WTC11 (cell line): ENCODE measurements around the gene RBMS1. TPM values are rescaled to one million over a fixed set of nuclear protein-coding genes. Genes with fewer than 3 reads are reported as not detected.

ENCODE experiments used
- ATAC-seq: fragments of 200-7000 bp; cut with Tn5 transposase; 2 replicates; pipeline ENCODE4 v1.10.0; 2021; ENCODE audit warnings: mild to moderate bottlenecking, moderate library complexity
- CTCF ChIA-PET: fragments of 300-600 bp; sonication (Branson Sonifier 250); formaldehyde crosslinking; loops from one replicate; lab custom pipeline; 2021; ENCODE audit warnings: antibody characterized with exemption; lab: Charles Lee
- POLR2A ChIA-PET: fragments of 350-600 bp; sonication (Branson Sonifier 250); formaldehyde crosslinking; loops from one replicate; lab custom pipeline; 2021; ENCODE audit warnings: antibody characterized with exemption; lab: Charles Lee
- DNase-seq: peaks from one replicate; pipeline ENCODE4 v3.0.0; 2021; ENCODE audit warnings: low spot score
- H3K27ac Mint-ChIP-seq: 2 replicates; pipeline ENCODE4 v1.8.0; 2021; ENCODE audit warnings: mixed read lengths
- H3K27me3 Mint-ChIP-seq: 2 replicates; pipeline ENCODE4 v1.8.0; 2021; ENCODE audit warnings: low read depth, mild to moderate bottlenecking, moderate library complexity, mixed read lengths
- H3K36me3 Mint-ChIP-seq: 2 replicates; pipeline ENCODE4 v1.8.0; 2021; ENCODE audit warnings: mixed read lengths
- H3K4me1 Mint-ChIP-seq: 2 replicates; pipeline ENCODE4 v1.8.0; 2022; ENCODE audit warnings: mixed read lengths
- H3K4me3 Mint-ChIP-seq: 2 replicates; pipeline ENCODE4 v1.8.0; 2021; ENCODE audit warnings: mild to moderate bottlenecking, moderate library complexity, mixed read lengths
- H3K9me3 Mint-ChIP-seq: 2 replicates; pipeline ENCODE4 v1.8.0; 2021; ENCODE audit warnings: mixed read lengths
- ATF1 ChIP-seq: sonication (generic); formaldehyde crosslinking; IDR thresholded peaks from 2 replicates; pipeline ENCODE4 v1.8.1; 2023; ENCODE audit warnings: mild to moderate bottlenecking, moderate library complexity, missing genetic modification reagents
- CBFB ChIP-seq: sonication (generic); formaldehyde crosslinking; IDR thresholded peaks from 2 replicates; pipeline ENCODE4 v1.8.1; 2022; ENCODE audit warnings: mild to moderate bottlenecking, low read depth, missing genetic modification reagents
- CREM ChIP-seq: sonication (generic); formaldehyde crosslinking; IDR thresholded peaks from 2 replicates; pipeline ENCODE4 v1.8.1; 2022; ENCODE audit warnings: mild to moderate bottlenecking, missing genetic modification reagents, moderate library complexity
- ELF4 ChIP-seq: sonication (generic); formaldehyde crosslinking; IDR thresholded peaks from 2 replicates; pipeline ENCODE4 v1.8.1; 2022; ENCODE audit warnings: low read depth, mild to moderate bottlenecking, moderate library complexity, missing genetic modification reagents
- EMX1 ChIP-seq: fragments of 250-450 bp; sonication (Bioruptor Pico); IDR thresholded peaks from 2 replicates; pipeline ENCODE4 v1.8.0; 2021; ENCODE audit warnings: mild to moderate bottlenecking
- ERG ChIP-seq: fragments of 250-450 bp; sonication (Bioruptor Pico); IDR thresholded peaks from 2 replicates; pipeline ENCODE4 v1.8.0; 2021; ENCODE audit warnings: mild to moderate bottlenecking
- GRHL2 ChIP-seq: fragments of 250-450 bp; sonication (Bioruptor Pico); IDR thresholded peaks from 2 replicates; pipeline ENCODE4 v1.8.0; 2022; ENCODE audit warnings: mild to moderate bottlenecking, moderate library complexity; ENCODE audit not compliant: insufficient replicate concordance, severe bottlenecking
- GTF2I ChIP-seq: fragments of 250-450 bp; sonication (Bioruptor Pico); conservative IDR thresholded peaks from 2 replicates; pipeline ENCODE4 v1.4.0; 2021; ENCODE audit warnings: mild to moderate bottlenecking
- IRF1 ChIP-seq: sonication (generic); formaldehyde crosslinking; IDR thresholded peaks from 2 replicates; pipeline ENCODE4 v1.8.0; 2023; ENCODE audit warnings: missing genetic modification reagents
- JAZF1 ChIP-seq: fragments of 250-450 bp; sonication (Bioruptor Pico); IDR thresholded peaks from 2 replicates; pipeline ENCODE4 v1.9.0; 2021; ENCODE audit warnings: moderate library complexity, mild to moderate bottlenecking, inconsistent platforms
- KAT7 ChIP-seq: sonication (generic); formaldehyde crosslinking; IDR thresholded peaks from 2 replicates; pipeline ENCODE4 v1.8.1; 2023; ENCODE audit warnings: missing genetic modification reagents, mild to moderate bottlenecking, borderline replicate concordance
- NFATC4 ChIP-seq: fragments of 250-450 bp; sonication (Bioruptor Pico); IDR thresholded peaks from 2 replicates; pipeline ENCODE4 v1.9.0; 2021; ENCODE audit warnings: mild to moderate bottlenecking
- NFE2L1 ChIP-seq: sonication (generic); formaldehyde crosslinking; IDR thresholded peaks from 2 replicates; pipeline ENCODE4 v1.8.1; 2023; ENCODE audit warnings: missing genetic modification reagents
- NR1H2 ChIP-seq: sonication (generic); formaldehyde crosslinking; IDR thresholded peaks from 2 replicates; pipeline ENCODE4 v1.9.0; 2021; ENCODE audit warnings: mild to moderate bottlenecking, moderate library complexity, missing genetic modification reagents
- OVOL2 ChIP-seq: fragments of 250-450 bp; sonication (Bioruptor Pico); IDR thresholded peaks from 2 replicates; pipeline ENCODE4 v1.9.0; 2021; ENCODE audit warnings: mild to moderate bottlenecking, borderline replicate concordance
- RELA ChIP-seq: sonication (generic); formaldehyde crosslinking; IDR thresholded peaks from 2 replicates; pipeline ENCODE4 v1.8.1; 2022; ENCODE audit warnings: missing genetic modification reagents, mild to moderate bottlenecking, borderline replicate concordance
- RORB ChIP-seq: fragments of 250-450 bp; sonication (Bioruptor Pico); IDR thresholded peaks from 2 replicates; pipeline ENCODE4 v1.9.0; 2021; ENCODE audit warnings: mild to moderate bottlenecking
- SMAD4 ChIP-seq: sonication (generic); formaldehyde crosslinking; IDR thresholded peaks from 2 replicates; pipeline ENCODE4 v1.8.0; 2022; ENCODE audit warnings: mild to moderate bottlenecking, missing genetic modification reagents
- TCF7 ChIP-seq: sonication (generic); formaldehyde crosslinking; IDR thresholded peaks from 2 replicates; pipeline ENCODE4 v1.8.0; 2022; ENCODE audit warnings: mild to moderate bottlenecking, low read depth, missing genetic modification reagents, moderate library complexity
- TEAD1 ChIP-seq: sonication (generic); formaldehyde crosslinking; IDR thresholded peaks from 2 replicates; pipeline ENCODE4 v1.8.0; 2022; ENCODE audit warnings: mild to moderate bottlenecking, missing genetic modification reagents
- TEAD4 ChIP-seq: sonication (generic); formaldehyde crosslinking; IDR thresholded peaks from 2 replicates; pipeline ENCODE4 v1.8.0; 2022; ENCODE audit warnings: mild to moderate bottlenecking, missing genetic modification reagents
- ZNF232 ChIP-seq: sonication (generic); formaldehyde crosslinking; IDR thresholded peaks from 2 replicates; pipeline ENCODE4 v1.8.0; 2022; ENCODE audit warnings: mild to moderate bottlenecking, missing genetic modification reagents
- total RNA-seq: library from RNA; stranded (reverse); gene quantifications from 3 replicates; pipeline ENCODE4 v1.2.3, GENCODE V29; 2021
- TF ChIP-seq, protein P1 (sequence below): fragments of 250-450 bp; sonication (Bioruptor Pico); IDR thresholded peaks from 2 replicates; pipeline ENCODE4 v1.9.0; 2021; ENCODE audit warnings: moderate library complexity, mild to moderate bottlenecking, inconsistent platforms, borderline replicate concordance
- TF ChIP-seq, protein P2 (sequence below): sonication (generic); formaldehyde crosslinking; IDR thresholded peaks from 2 replicates; pipeline ENCODE4 v1.8.0; 2022; ENCODE audit warnings: mild to moderate bottlenecking, missing genetic modification reagents
- TF ChIP-seq, protein P3 (sequence below): sonication (generic); formaldehyde crosslinking; IDR thresholded peaks from 2 replicates; pipeline ENCODE4 v1.8.0; 2022; ENCODE audit warnings: mild to moderate bottlenecking, missing genetic modification reagents
- TF ChIP-seq, protein P4 (sequence below): sonication (generic); formaldehyde crosslinking; conservative IDR thresholded peaks from 2 replicates; pipeline ENCODE4 v1.8.1; 2022; ENCODE audit warnings: mild to moderate bottlenecking, missing genetic modification reagents
- TF ChIP-seq, protein P5 (sequence below): sonication (generic); formaldehyde crosslinking; IDR thresholded peaks from 2 replicates; pipeline ENCODE4 v1.8.1; 2023; ENCODE audit warnings: mild to moderate bottlenecking, moderate library complexity, missing genetic modification reagents
- TF ChIP-seq, protein P6 (sequence below): sonication (generic); formaldehyde crosslinking; IDR thresholded peaks from 2 replicates; pipeline ENCODE4 v1.8.1; 2023; ENCODE audit warnings: mild to moderate bottlenecking, missing genetic modification reagents

Gene RBMS1
- total RNA-seq, 1 experiment from 2014 or later, result 56.3 TPM

DNA sequence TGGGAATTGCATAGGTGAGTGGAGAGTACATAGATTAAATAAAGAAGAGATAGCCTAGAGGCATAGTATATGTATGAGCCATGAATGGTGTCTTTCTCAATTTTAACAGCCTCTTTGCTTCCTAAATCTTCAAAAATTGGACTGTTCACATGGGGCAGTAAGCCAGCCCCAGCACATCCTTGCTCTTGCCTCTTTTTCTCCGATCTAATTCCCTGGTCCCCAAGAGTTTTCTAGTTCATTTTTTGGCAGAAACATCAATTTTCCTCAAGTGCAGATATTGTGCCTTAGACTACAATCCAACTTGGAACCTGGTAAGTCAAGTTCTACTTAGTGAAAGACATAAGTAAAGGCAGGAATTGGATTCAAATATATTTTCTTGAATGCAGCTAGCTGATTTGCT lies 243.7 kb downstream of the RBMS1 start (continued):
- TF ChIP-seq ZNF232 (CRISPR knock-in tag) (no peak), CREM (CRISPR knock-in tag) (no peak), GTF2I (CRISPR knock-in tag) (no peak), NFE2L1 (CRISPR knock-in tag) (no peak), GRHL2 (CRISPR knock-in tag) (no peak), TEAD1 (CRISPR knock-in tag) (no peak), TEAD4 (CRISPR knock-in tag) (no peak), IRF1 (no peak), JAZF1 (no peak), ELF4 (CRISPR knock-in tag) (no peak)
- TF ChIP-seq, protein P1, sequence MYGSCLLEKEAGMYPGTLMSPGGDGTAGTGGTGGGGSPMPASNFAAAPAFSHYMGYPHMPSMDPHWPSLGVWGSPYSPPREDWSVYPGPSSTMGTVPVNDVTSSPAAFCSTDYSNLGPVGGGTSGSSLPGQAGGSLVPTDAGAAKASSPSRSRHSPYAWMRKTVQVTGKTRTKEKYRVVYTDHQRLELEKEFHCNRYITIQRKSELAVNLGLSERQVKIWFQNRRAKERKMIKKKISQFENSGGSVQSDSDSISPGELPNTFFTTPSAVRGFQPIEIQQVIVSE, result no peak

DNA sequence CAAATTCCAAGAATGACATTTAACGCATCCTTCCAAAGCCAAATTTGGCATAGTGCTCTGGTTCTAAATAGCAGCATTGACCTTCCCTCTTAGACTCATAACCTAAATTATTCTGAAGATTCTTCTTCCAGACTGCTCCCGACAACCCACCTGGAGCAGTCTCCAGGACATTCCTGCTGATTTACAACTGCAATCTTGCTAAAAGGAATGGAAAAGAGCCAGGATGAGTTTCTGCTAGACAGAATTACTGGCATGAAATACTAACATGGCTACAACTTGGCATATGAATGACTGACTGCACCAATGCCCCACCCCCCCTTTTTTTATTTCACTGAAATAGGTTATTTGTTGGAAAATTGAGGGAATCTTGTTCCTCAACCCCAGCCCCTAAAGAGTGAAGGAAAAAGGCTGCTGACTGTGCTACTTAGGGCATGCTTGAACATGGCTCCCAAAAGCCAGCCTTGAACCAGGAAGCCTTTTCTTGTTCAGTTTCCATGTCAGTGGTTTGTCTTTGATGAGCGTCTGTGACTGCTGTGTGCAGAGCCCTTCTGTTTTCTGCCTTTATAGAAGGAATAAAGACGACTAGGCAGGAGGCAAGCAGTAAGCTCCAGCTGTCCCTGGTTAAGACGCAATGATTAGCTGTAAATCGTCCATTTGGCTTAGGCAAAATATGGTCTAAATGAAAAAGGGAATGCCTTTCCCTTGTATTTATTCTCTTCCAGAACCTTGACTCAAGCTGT lies 246.1 kb downstream of the RBMS1 start:
- Mint-ChIP-seq H3K27me3 (no peaks in the 10 kb centered on the region), H3K9me3 (no peaks in the 10 kb centered on the region), H3K36me3 (no peaks in the 10 kb centered on the region), H3K27ac (no peak overlapping the region), H3K4me1 (peaks cover 11% of the 10 kb centered on the region), H3K4me3 (no peak overlapping the region)
- CTCF ChIA-PET, result no interaction called here
- POLR2A ChIA-PET, result no interaction called here
- DNase-seq (no peak), ATAC-seq (no peak)
- TF ChIP-seq, protein P2, sequence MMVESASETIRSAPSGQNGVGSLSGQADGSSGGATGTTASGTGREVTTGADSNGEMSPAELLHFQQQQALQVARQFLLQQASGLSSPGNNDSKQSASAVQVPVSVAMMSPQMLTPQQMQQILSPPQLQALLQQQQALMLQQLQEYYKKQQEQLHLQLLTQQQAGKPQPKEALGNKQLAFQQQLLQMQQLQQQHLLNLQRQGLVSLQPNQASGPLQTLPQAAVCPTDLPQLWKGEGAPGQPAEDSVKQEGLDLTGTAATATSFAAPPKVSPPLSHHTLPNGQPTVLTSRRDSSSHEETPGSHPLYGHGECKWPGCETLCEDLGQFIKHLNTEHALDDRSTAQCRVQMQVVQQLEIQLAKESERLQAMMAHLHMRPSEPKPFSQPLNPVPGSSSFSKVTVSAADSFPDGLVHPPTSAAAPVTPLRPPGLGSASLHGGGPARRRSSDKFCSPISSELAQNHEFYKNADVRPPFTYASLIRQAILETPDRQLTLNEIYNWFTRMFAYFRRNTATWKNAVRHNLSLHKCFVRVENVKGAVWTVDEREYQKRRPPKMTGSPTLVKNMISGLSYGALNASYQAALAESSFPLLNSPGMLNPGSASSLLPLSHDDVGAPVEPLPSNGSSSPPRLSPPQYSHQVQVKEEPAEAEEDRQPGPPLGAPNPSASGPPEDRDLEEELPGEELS (CRISPR knock-in tag), result no peak
- no peak for TF ChIP-seq RELA (CRISPR knock-in tag)
- no peak for TF ChIP-seq KAT7 (CRISPR knock-in tag)
- TF ChIP-seq TCF7 (CRISPR knock-in tag), result no peak
- TF ChIP-seq CBFB (CRISPR knock-in tag), result no peak
- TF ChIP-seq NFATC4 (CRISPR knock-in tag), result no peak
- TF ChIP-seq, protein P3, sequence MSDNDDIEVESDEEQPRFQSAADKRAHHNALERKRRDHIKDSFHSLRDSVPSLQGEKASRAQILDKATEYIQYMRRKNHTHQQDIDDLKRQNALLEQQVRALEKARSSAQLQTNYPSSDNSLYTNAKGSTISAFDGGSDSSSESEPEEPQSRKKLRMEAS, result no peak
- TF ChIP-seq RORB (CRISPR knock-in tag), result no peak
- no peak for TF ChIP-seq ELF4 (CRISPR knock-in tag)
- TF ChIP-seq CREM (CRISPR knock-in tag), result no peak
- TF ChIP-seq, protein P4, sequence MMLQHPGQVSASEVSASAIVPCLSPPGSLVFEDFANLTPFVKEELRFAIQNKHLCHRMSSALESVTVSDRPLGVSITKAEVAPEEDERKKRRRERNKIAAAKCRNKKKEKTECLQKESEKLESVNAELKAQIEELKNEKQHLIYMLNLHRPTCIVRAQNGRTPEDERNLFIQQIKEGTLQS, result no peak
- no peak for TF ChIP-seq SMAD4
- TF ChIP-seq, protein P5, sequence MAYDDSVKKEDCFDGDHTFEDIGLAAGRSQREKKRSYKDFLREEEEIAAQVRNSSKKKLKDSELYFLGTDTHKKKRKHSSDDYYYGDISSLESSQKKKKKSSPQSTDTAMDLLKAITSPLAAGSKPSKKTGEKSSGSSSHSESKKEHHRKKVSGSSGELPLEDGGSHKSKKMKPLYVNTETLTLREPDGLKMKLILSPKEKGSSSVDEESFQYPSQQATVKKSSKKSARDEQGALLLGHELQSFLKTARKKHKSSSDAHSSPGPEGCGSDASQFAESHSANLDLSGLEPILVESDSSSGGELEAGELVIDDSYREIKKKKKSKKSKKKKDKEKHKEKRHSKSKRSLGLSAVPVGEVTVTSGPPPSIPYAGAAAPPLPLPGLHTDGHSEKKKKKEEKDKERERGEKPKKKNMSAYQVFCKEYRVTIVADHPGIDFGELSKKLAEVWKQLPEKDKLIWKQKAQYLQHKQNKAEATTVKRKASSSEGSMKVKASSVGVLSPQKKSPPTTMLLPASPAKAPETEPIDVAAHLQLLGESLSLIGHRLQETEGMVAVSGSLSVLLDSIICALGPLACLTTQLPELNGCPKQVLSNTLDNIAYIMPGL, result no peak
- TF ChIP-seq, protein P6, sequence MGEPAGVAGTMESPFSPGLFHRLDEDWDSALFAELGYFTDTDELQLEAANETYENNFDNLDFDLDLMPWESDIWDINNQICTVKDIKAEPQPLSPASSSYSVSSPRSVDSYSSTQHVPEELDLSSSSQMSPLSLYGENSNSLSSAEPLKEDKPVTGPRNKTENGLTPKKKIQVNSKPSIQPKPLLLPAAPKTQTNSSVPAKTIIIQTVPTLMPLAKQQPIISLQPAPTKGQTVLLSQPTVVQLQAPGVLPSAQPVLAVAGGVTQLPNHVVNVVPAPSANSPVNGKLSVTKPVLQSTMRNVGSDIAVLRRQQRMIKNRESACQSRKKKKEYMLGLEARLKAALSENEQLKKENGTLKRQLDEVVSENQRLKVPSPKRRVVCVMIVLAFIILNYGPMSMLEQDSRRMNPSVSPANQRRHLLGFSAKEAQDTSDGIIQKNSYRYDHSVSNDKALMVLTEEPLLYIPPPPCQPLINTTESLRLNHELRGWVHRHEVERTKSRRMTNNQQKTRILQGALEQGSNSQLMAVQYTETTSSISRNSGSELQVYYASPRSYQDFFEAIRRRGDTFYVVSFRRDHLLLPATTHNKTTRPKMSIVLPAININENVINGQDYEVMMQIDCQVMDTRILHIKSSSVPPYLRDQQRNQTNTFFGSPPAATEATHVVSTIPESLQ (CRISPR knock-in tag), result no peak
- TF ChIP-seq ATF1 (CRISPR knock-in tag), result no peak
- no peak for TF ChIP-seq OVOL2 (CRISPR knock-in tag)
- no peak for TF ChIP-seq EMX1 (CRISPR knock-in tag)
- no peak for TF ChIP-seq ERG
- TF ChIP-seq NR1H2 (CRISPR knock-in tag), result no peak
